Fibroblast of mammary gland (primary cell): ENCODE measurements around the gene RAB6B.

ENCODE experiments used
- DNase-seq: peaks from one replicate; pipeline ENCODE4 v3.0.0-alpha.2; 2010; ENCODE audit warnings: low read depth
- H3K4me3 ChIP-seq: 2 replicates; pipeline ENCODE4 v1.5.1; 2011; ENCODE audit warnings: low read depth, mild to moderate bottlenecking, low read length, moderate library complexity; ENCODE audit not compliant: control insufficient read depth
- TF ChIP-seq, protein P1 (sequence below): conservative IDR thresholded peaks from 2 replicates; pipeline ENCODE4 v1.5.1; 2011; ENCODE audit warnings: low read depth, low read length, inconsistent platforms; ENCODE audit not compliant: control insufficient read depth, insufficient read depth

RAB6B gene

GRCh38 chr3:133880287-133880686, 15.4 kb downstream of the RAB6B start:
- TF ChIP-seq, protein P1, sequence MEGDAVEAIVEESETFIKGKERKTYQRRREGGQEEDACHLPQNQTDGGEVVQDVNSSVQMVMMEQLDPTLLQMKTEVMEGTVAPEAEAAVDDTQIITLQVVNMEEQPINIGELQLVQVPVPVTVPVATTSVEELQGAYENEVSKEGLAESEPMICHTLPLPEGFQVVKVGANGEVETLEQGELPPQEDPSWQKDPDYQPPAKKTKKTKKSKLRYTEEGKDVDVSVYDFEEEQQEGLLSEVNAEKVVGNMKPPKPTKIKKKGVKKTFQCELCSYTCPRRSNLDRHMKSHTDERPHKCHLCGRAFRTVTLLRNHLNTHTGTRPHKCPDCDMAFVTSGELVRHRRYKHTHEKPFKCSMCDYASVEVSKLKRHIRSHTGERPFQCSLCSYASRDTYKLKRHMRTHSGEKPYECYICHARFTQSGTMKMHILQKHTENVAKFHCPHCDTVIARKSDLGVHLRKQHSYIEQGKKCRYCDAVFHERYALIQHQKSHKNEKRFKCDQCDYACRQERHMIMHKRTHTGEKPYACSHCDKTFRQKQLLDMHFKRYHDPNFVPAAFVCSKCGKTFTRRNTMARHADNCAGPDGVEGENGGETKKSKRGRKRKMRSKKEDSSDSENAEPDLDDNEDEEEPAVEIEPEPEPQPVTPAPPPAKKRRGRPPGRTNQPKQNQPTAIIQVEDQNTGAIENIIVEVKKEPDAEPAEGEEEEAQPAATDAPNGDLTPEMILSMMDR: no peak
- no peak for DNase-seq
- no peak overlapping the region for H3K4me3 ChIP-seq

DNA sequence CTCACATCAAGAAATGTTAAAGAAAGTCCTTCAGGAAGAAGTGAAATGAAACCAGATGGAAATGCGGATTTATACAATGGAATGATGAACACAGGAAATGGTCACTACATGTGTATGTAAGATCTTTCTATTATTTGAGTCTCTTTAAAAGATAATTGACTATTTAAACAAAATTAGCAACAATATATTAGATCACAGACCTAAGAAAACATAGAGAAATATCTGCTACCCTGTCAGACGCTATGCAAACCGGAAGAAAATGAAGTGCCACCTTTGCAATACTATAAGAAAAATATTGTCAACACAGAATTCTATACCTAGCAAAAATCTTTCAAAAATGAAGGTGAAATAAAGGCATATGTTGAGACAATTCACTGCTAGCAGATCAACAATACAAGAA, 17.2 kb downstream of the RAB6B start:
- TF ChIP-seq, protein P1: no peak
- no peak for DNase-seq

GRCh38 chr3:133877221-133877620, 18.5 kb downstream of the RAB6B start:
- DNase-seq: no peak
- TF ChIP-seq, protein P1: no peak
- no peak overlapping the region for H3K4me3 ChIP-seq

More for the DNA sequence above, 17.2 kb downstream of the RAB6B start:
- H3K4me3 ChIP-seq: no peak overlapping the region

- no peak for DNase-seq
- TF ChIP-seq, protein P1: no peak
- H3K4me3 ChIP-seq: no peak overlapping the region
These were observed 20.8 kb downstream of the RAB6B start for GRCh38 chr3:133874761-133875438.

DNA sequence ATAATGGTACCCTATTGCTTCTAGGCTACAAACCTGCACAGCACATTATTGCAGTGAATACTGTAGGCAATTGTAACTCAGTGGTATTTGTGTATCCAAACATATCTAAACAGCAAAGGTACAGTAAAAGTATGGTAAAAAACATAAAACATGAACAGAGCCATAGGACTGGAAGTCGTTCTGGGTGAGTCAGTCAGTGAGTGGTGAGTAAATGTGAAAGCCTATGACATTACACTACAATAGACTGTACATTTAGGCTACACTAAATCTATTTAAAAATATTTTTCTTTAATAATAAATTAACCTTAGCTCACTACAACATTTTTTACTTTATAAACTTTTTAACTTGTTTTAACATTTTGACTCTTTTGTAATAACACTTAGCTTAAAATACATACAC, 21.3 kb downstream of the RAB6B start:
- no peak overlapping the region for H3K4me3 ChIP-seq
- TF ChIP-seq, protein P1: no peak
- DNase-seq: no peak

DNA sequence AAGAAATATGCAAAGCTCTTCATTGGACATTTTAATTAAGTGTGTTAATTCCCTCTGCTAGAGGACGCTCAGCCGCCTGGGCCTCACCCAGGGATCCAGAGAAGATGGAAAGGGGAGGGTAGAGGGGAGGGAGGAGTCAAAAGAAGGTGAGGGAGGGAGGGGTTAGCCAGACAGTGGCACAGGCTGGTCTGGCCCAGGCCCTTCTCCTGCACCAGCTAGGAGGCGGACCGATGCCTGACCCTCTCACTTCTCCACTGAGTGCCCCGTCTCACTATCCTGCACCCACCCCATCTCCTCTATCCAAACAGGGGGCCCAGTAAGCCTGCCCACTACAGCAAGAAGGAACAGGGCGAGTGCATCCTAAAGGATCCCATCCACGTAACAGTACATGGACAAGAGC, 22.9 kb downstream of the RAB6B start:
- TF ChIP-seq, protein P1: no peak
- no peak for DNase-seq

More for the DNA sequence above, 22.9 kb downstream of the RAB6B start:
- H3K4me3 ChIP-seq: no peak overlapping the region
